ENCODE data around the gene PTPN20.
A peak's percentile ranks its signal among the peaks of the same experiment; 100 is the strongest.
"Not testable (repeated sequence)": the region's sequence is repeated elsewhere in the genome, so short reads cannot be mapped to it uniquely, and the experiment has no call there.

Gene PTPN20

DNA sequence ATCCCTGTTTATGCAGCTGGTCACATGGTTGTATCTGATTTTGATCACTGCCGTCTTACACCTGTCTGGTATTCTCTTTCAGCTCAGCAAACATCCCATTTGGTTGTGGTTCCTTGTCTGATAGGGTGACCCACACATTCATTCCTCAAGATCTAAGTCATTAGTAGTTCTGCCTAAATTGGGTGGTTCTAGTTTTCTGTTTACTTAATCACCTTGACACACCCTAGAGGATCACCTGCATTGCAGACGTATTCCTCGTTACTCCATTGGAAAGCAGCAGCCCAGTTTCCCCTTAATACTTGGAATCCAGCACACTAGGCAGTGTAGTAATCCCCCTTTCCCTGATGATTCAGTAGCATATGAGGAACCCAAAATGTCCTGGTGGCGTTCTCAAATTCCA lies 41.3 kb downstream of the PTPN20 start:
- DNase-seq (ENCODE audit: low spot score): not testable (repeated sequence)

DNA sequence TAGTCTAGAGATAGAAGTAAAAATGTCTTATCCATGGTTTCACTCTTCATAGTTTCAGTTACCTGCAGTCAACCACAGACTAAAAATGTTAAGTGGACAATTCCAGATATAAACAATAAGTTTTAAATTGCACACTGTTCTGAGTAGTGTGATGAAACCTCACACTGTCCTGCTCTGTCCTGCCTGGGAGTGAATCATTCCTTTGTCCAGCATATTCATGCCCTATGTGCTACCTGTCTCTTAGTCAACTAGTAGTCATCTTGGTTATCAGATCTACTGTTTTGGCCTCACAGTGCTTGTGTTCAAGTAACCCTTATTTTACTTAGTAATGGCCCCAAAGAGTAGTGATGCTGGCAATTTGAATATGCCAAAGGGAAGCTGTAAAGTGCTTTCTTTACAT lies 49.5 kb downstream of the PTPN20 start:
- not testable (repeated sequence) for DNase-seq (ENCODE audit: low spot score)

DNA sequence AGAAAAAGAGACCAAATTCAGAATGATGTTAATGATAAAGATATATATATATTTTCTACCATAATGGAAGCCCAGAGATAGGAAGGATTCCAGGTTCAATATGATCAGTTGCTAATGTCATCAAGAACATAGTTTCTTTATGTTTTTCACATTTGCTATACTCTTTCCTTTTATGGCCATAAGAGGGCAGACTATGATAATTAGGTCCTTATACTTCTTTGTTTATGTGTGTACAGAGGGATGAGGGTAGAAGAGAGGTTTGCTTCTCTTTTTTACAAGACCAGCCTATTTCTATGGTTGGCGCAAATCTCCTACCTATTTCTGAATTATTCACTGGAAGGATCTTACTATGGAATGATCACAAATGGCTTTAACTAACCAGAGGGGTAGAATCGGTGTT lies 52.1 kb downstream of the PTPN20 start:
- not testable (repeated sequence) for DNase-seq (ENCODE audit: low spot score)

- not testable (repeated sequence) for DNase-seq (ENCODE audit: low spot score)
Measured at GRCh38 chr10:46967013-46967412, 55.8 kb downstream of the PTPN20 start.

DNA sequence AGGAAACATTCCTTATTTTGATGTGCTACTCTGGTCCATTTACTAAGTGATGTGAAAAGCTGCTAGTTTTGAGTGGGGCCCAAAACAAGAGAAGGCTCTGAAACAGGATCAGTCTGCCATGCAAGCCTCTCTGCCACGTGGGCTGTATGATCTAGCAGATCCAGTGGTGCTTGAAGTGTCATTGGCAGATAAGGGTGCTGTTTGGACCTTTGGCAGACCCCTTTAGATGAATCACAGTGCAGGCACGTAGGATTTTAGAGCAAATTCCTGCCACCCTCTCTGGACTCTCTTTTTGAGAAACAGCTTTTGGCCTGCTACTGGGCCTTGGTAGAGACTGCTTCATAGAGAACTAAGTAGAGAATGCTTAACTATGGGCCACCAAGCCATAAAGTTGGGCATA lies 69.0 kb downstream of the PTPN20 start:
- not testable (repeated sequence) for DNase-seq (ENCODE audit: low spot score)

GRCh38 chr10:46987233-46987924 lies 76.2 kb downstream of the PTPN20 start:
- not testable (repeated sequence) for DNase-seq (ENCODE audit: low spot score)

- peak; percentile 60 for DNase-seq (ENCODE audit: low spot score)
Measured at GRCh38 chr10:46992803-46993561, 81.8 kb downstream of the PTPN20 start.

DNA sequence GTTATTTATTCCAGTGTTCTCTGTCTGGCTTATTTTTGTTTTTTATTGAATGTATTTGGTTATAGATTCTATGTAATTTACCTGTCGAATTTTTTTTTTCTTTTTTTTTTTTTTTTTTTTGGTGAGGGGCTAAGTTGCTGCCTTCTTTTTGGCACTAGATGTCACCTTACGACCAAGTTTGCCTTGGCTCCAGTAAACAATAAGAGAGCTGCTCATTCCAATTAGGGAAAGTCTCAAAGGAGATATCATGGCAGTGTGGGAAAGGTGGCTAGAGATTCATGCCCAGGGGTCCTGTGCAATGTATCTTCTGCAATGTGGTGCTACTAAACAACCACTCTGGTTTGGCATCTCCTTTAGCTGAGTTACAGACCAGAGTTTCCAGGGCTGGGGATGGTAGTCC lies 84.0 kb downstream of the PTPN20 start:
- DNase-seq (ENCODE audit: low spot score): no peak

DNA sequence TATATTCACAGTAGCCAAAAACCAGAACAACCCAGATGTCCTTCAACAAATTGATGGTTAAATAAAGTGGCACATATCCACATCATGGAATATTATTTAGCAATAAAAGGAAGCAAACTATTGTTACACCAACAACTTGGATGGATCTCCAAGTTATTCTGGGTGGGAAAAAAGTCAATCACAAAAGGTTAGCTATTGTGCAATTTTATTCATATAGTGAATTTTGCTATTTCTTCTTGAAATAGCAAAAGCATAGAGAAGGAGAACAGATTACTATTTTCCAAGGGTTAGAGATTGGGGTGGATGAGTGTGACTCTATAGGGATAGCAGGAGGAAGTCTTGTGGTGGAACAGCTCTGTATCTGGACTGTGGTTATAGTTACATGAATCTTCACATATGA lies 87.0 kb downstream of the PTPN20 start:
- DNase-seq (ENCODE audit: low spot score): no peak

DNA sequence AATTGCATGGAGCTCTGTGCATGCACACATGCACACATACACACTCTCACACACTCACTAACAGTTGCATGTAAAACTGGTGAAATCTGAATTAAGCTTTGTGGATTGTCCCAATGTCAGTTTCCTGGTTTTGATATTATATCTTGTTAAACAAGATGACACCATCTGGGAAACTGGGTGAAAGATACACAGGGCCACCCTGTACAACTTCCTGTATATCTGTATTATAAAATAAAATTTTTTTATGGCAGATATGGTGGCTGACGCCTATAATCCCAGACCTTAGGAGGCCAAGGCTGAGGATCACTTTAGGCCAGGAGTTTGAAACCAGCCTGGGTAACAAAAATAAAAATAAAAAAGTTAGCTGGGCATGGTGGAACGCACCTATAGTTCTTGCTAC lies 87.4 kb downstream of the PTPN20 start:
- no peak for DNase-seq (ENCODE audit: low spot score)

- DNase-seq (ENCODE audit: low spot score): no peak
Measured at GRCh38 chr10:46999217-46999616, 88.0 kb downstream of the PTPN20 start.

DNA sequence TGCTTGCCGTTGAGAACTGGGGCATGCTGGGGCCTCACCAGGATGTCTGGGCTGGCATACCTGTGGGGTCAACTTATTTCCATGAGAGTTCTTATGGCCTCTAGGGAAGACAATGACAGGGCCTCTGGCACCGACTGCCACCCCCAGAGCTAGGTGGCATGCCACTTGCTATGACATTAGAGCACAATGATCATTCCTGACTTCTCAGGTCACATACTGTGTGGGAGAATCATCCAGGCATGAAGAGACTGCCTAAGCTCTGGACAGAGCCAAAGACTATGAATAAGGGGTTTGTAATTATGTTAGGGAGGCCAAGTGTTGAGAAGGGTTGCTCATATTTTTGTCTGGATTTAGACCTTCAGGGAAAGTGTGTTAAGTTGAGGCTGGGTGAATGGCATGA lies 97.5 kb downstream of the PTPN20 start:
- no peak for DNase-seq (ENCODE audit: low spot score)

DNA sequence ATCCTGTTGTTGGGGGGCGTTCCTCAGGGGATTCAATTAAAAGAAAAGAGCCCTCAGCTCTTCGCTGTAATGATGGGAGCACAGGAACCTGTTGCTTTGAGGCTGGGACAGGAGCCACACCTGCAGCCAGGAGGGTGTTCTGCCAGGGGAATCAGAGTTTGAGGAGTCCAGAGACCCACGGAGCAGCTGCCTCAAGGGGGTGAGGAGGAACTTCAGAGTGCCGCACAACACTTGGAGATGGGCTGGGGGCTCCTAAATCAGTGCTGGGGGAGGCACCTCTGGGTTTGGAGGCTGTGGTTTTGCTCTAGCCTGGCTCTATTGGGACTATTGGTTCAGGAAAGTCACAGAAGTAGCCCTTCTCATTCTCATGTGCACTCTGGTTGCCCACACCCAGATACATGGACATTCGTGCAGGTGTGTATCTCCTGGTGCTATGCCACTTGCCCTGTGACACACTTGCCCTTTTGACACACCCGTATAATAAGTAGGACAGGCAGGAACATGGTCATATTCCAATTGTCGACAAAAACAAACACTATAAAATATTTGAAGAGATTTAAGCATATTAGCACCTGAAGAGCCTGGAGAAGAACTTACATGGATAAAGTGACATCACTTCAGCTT lies 98.1 kb downstream of the PTPN20 start:
- no peak for DNase-seq (ENCODE audit: low spot score)

- no peak for DNase-seq (ENCODE audit: low spot score)
Measured at GRCh38 chr10:47010036-47010435, 98.8 kb downstream of the PTPN20 start.

GRCh38 chr10:47012214-47012613 lies 101.0 kb downstream of the PTPN20 start:
- no peak for DNase-seq (ENCODE audit: low spot score)

GRCh38 chr10:47013507-47014154 lies 102.4 kb downstream of the PTPN20 start:
- no peak for DNase-seq (ENCODE audit: low spot score)

- DNase-seq (ENCODE audit: low spot score): no peak
Measured at GRCh38 chr10:47015404-47015803, 104.2 kb downstream of the PTPN20 start.

DNA sequence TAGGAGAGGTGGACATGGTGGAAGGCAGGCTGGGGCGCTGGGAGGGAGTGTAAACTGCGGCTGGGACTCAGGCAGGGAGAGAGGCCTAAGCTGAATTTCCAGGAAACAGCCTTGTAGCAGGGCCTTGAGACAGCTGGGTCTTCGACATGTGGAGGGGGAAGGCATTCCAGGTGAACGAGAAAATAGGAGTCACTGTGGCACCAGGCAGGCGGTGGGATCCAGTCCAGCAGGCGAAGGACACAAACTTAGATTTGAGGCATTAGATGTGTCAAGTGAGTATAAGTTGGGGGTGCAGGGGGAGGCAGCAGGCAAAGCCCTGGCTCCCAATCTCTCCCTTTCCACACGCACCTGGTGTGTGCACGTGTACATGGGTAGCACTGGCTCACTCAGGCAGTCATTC lies 105.3 kb downstream of the PTPN20 start:
- no peak for DNase-seq (ENCODE audit: low spot score)

DNA sequence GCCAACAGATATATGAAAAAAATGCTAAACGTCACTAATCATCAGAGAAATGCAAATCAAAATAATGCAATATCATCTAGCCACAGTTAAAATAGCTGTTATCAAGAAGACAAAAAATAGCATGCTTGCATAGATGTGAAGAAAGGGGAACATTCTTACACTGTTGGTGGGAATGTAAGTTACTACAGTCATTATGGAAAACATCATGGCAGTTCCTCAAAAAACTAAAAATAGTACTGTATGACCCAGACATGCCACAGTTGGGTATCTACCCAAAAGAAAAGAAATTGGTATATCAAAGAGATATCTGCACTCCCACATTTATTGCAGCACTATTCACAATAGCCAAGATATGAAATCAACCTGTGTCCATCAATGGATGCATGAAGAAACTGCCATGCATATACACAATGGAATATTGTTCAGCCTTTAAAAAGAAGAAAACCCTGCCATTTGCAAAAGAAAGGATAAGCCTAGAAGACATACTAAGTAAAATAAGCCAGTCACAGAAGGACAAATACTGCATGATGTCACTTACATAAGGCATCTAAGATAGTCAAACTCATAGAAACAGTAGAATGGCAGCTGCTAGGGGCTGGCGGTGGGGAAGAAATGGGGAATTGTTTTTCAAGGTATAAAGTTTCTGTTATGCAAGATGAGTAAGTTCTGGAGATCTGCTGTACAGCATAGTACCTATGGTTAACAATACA lies 107.0 kb downstream of the PTPN20 start:
- DNase-seq (ENCODE audit: low spot score): no peak

GRCh38 chr10:47019155-47020145 lies 108.2 kb downstream of the PTPN20 start:
- no peak for DNase-seq (ENCODE audit: low spot score)

DNA sequence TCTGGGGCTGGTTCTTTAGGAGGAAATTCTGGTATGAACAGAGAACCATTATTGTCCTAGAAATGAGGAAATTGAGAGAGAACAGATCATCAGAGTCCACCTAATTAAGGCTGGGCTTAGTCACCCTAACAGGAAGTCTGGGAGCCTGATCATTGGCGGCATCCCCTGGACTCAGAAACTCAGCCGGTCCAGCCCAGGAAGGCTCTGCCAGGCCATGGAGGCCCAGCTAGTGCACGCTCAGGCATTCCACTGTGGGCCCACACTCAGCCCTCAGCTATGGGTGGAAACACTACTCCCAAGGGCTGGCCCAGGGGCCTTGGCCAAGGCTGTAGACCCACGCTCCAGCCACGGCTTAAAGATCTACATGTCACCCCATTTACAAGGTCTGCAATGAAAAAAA lies 109.2 kb downstream of the PTPN20 start:
- no peak for DNase-seq (ENCODE audit: low spot score)
